Stimulated activated CD8-positive, alpha-beta memory T cell treated with anti-CD3 and anti-CD28 coated beads, Interleukin-7, amount 100 ng/mL, for 48 hours (primary cell): ENCODE results near the gene ANKRD37.
A peak's percentile ranks its signal among the peaks of the same experiment; 100 is the strongest.

ENCODE experiments used
- DNase-seq, 2 donors: peaks; one replicate each; pipeline ENCODE4 v3.0.0-alpha.2; 2020; ENCODE audit warnings: low read depth in 1 of 2; ENCODE audit errors: extremely low read depth in 1 of 2

Gene ANKRD37

GRCh38 chr4:185379326-185380295 is 17.0 kb upstream of the ANKRD37 start:
- no peak for DNase-seq

GRCh38 chr4:185380320-185380719 is 16.3 kb upstream of the ANKRD37 start:
- DNase-seq = no peak

- DNase-seq = no peak
These were observed 15.1 kb upstream of the ANKRD37 start for GRCh38 chr4:185381288-185382196.

GRCh38 chr4:185382754-185383153 is 13.9 kb upstream of the ANKRD37 start:
- no peak for DNase-seq

GRCh38 chr4:185383451-185383850 is 13.2 kb upstream of the ANKRD37 start:
- DNase-seq = no peak

- no peak for DNase-seq
These were observed 12.6 kb upstream of the ANKRD37 start for GRCh38 chr4:185384061-185384460.

- no peak for DNase-seq
These were observed 11.7 kb upstream of the ANKRD37 start for GRCh38 chr4:185384930-185385331.

GRCh38 chr4:185387957-185388356 is 8.7 kb upstream of the ANKRD37 start:
- DNase-seq = no peak

- no peak for DNase-seq
These were observed 5.7 kb upstream of the ANKRD37 start for GRCh38 chr4:185390941-185391340.

- no peak for DNase-seq
These were observed 4.5 kb upstream of the ANKRD37 start for GRCh38 chr4:185392156-185392555.

- DNase-seq = no peak
These were observed 1.9 kb upstream of the ANKRD37 start for GRCh38 chr4:185394568-185395237.

- DNase-seq = no peak
These were observed 1.2 kb upstream of the ANKRD37 start, which contains the start of gene LRP2BP for GRCh38 chr4:185395238-185395955. Gene LRP2BP (minus strand): TSS chr4:185395924. CDS start chr4:185378186, 17,738 bp downstream.

- peak; percentile 89 to 98 for DNase-seq
These were observed 501 bp upstream of the ANKRD37 start for GRCh38 chr4:185395956-185396723.

GRCh38 chr4:185398618-185399017 is 2.0 kb downstream of the ANKRD37 start:
- DNase-seq = no peak

GRCh38 chr4:185399466-185399865 is 2.8 kb downstream of the ANKRD37 start:
- DNase-seq = no peak

GRCh38 chr4:185404031-185404430 is 7.4 kb downstream of the ANKRD37 start:
- no peak for DNase-seq

- no peak for DNase-seq
These were observed 8.8 kb downstream of the ANKRD37 start for GRCh38 chr4:185405296-185405999.

- no peak for DNase-seq
These were observed 11.8 kb downstream of the ANKRD37 start for GRCh38 chr4:185408432-185408831.

GRCh38 chr4:185411849-185412248 is 15.2 kb downstream of the ANKRD37 start:
- no peak for DNase-seq
